H9 (cell line): Measurements from ENCODE around the gene FARP1. TPM values are rescaled to one million over a fixed set of nuclear protein-coding genes. Genes with fewer than 3 reads are reported as not detected.

Source experiments
- DNase-seq: peaks from one replicate; pipeline ENCODE4 v3.0.0-alpha.2; 2017
- H2AFZ ChIP-seq: one replicate; pipeline ENCODE4 v1.6.1; 2013; ENCODE audit warnings: mild to moderate bottlenecking, low read length, control low read depth, moderate library complexity
- H2AK5ac ChIP-seq: 2 replicates; pipeline ENCODE4 v1.6.1; 2013; ENCODE audit warnings: low read length, control low read depth, mixed read lengths; ENCODE audit not compliant: insufficient read length
- H2BK120ac ChIP-seq: one replicate; pipeline ENCODE4 v1.6.1; 2013; ENCODE audit warnings: low read depth, mild to moderate bottlenecking, low read length, control low read depth, inconsistent platforms; ENCODE audit not compliant: poor library complexity, severe bottlenecking
- H2BK12ac ChIP-seq: 2 replicates; pipeline ENCODE4 v1.6.1; 2013; ENCODE audit warnings: low read length, control low read depth, mixed read lengths, low read depth; ENCODE audit not compliant: insufficient read length
- H2BK15ac ChIP-seq: 2 replicates; pipeline ENCODE4 v1.6.1; 2013; ENCODE audit warnings: low read depth, low read length, control low read depth
- H2BK20ac ChIP-seq: one replicate; pipeline ENCODE4 v1.6.1; 2013; ENCODE audit warnings: low read depth, mild to moderate bottlenecking, low read length, control low read depth, inconsistent platforms; ENCODE audit not compliant: poor library complexity, severe bottlenecking
- H2BK5ac ChIP-seq: 2 replicates; pipeline ENCODE4 v1.6.1; 2013; ENCODE audit warnings: low read length, control low read depth, mixed read lengths; ENCODE audit not compliant: insufficient read length
- H3K14ac ChIP-seq: 2 replicates; pipeline ENCODE4 v1.6.1; 2013; ENCODE audit warnings: low read length, control low read depth; ENCODE audit not compliant: insufficient read depth
- H3K18ac ChIP-seq: 2 replicates; pipeline ENCODE4 v1.6.1; 2013; ENCODE audit warnings: low read depth, mild to moderate bottlenecking, mixed read lengths, low read length, control low read depth; ENCODE audit not compliant: insufficient read length
- H3K23ac ChIP-seq: 2 replicates; pipeline ENCODE4 v1.6.1; 2013; ENCODE audit warnings: low read length, control low read depth, mixed read lengths, low read depth; ENCODE audit not compliant: insufficient read length
- H3K23me2 ChIP-seq: 2 replicates; pipeline ENCODE4 v1.6.1; 2013; ENCODE audit warnings: low read depth, mild to moderate bottlenecking, mixed read lengths, low read length, control low read depth; ENCODE audit not compliant: insufficient read length, poor library complexity, severe bottlenecking
- H3K27ac ChIP-seq: 2 replicates; pipeline ENCODE4 v1.5.1; 2013; ENCODE audit warnings: low read length, control low read depth, mixed read lengths, low read depth; ENCODE audit not compliant: insufficient read length
- H3K27me3 ChIP-seq: 2 replicates; pipeline ENCODE4 v1.6.1; 2013; ENCODE audit warnings: low read length, control low read depth, inconsistent platforms; ENCODE audit not compliant: insufficient read depth
- H3K4ac ChIP-seq: 2 replicates; pipeline ENCODE4 v1.6.1; 2013; ENCODE audit warnings: low read depth, mild to moderate bottlenecking, control low read depth, inconsistent platforms, low read length, moderate library complexity
- H3K4me1 ChIP-seq: 2 replicates; pipeline ENCODE4 v1.6.1; 2013; ENCODE audit warnings: low read length, control low read depth, inconsistent platforms; ENCODE audit not compliant: insufficient read depth
- H3K4me2 ChIP-seq: 2 replicates; pipeline ENCODE4 v1.6.1; 2013; ENCODE audit warnings: low read length, control low read depth, mixed read lengths; ENCODE audit not compliant: insufficient read length, insufficient read depth
- H3K56ac ChIP-seq: 2 replicates; pipeline ENCODE4 v1.6.1; 2013; ENCODE audit warnings: low read depth, mild to moderate bottlenecking, mixed read lengths, low read length, control low read depth; ENCODE audit not compliant: insufficient read length
- H3K79me1 ChIP-seq: 2 replicates; pipeline ENCODE4 v1.6.1; 2013; ENCODE audit warnings: low read depth, mild to moderate bottlenecking, moderate library complexity, low read length, control low read depth, inconsistent platforms; ENCODE audit not compliant: insufficient read depth, poor library complexity, severe bottlenecking
- H3K79me2 ChIP-seq: 2 replicates; pipeline ENCODE4 v1.6.1; 2013; ENCODE audit warnings: low read length, control low read depth, inconsistent platforms; ENCODE audit not compliant: insufficient read depth
- H3K9ac ChIP-seq: 2 replicates; pipeline ENCODE4 v1.6.1; 2013; ENCODE audit warnings: low read length, control low read depth, mixed read lengths; ENCODE audit not compliant: insufficient read length; ENCODE audit errors: extremely low read depth
- H3K9me3 ChIP-seq: one replicate; pipeline ENCODE4 v1.6.1; 2013; ENCODE audit warnings: low read depth, low read length, inconsistent platforms; ENCODE audit not compliant: control insufficient read depth
- H3T11ph ChIP-seq: one replicate; pipeline ENCODE4 v1.6.1; 2013; ENCODE audit warnings: mild to moderate bottlenecking, low read length, control low read depth, inconsistent platforms
- H4K20me1 ChIP-seq: one replicate; pipeline ENCODE4 v1.6.1; 2013; ENCODE audit not compliant: control insufficient read depth, insufficient read length, insufficient read depth
- H4K5ac ChIP-seq: 2 replicates; pipeline ENCODE4 v1.6.1; 2013; ENCODE audit warnings: low read depth, mild to moderate bottlenecking, mixed read lengths, low read length, control low read depth; ENCODE audit not compliant: insufficient read length
- H4K8ac ChIP-seq: replicated peaks from 2 replicates; pipeline ENCODE4 v1.6.1; 2013; ENCODE audit warnings: low read length, control low read depth, mixed read lengths, low read depth; ENCODE audit not compliant: insufficient read length
- H4K91ac ChIP-seq: 2 replicates; pipeline ENCODE4 v1.6.1; 2013; ENCODE audit warnings: low read depth, mild to moderate bottlenecking, moderate library complexity, mixed read lengths, low read length, control low read depth; ENCODE audit not compliant: insufficient read length
- H3K27ac Mint-ChIP-seq, 3 experiments: 2 replicates in 2 of 3; 3 replicates in 1 of 3; pipeline ENCODE4 v1.8.0; 2020 to 2021; ENCODE audit warnings: mixed read lengths in 3 of 3, mild to moderate bottlenecking in 1 of 3, moderate library complexity in 1 of 3
- H3K27me3 Mint-ChIP-seq: 2 replicates; pipeline ENCODE4 v1.8.0; 2021; ENCODE audit warnings: low read depth, mild to moderate bottlenecking, moderate library complexity, mixed read lengths
- H3K36me3 Mint-ChIP-seq, 3 experiments: 2 replicates in 2 of 3; 3 replicates in 1 of 3; pipeline ENCODE4 v1.8.0; 2020 to 2021; ENCODE audit warnings: low read depth in 3 of 3, mixed read lengths in 3 of 3; ENCODE audit not compliant: insufficient read depth in 1 of 3
- H3K4me1 Mint-ChIP-seq, 2 experiments: 2 replicates each; pipeline ENCODE4 v1.8.0; 2020; ENCODE audit warnings: mixed read lengths in 2 of 2
- H3K4me3 Mint-ChIP-seq, 2 experiments: 2 replicates in 1 of 2; 3 replicates in 1 of 2; pipeline ENCODE4 v1.8.0; 2020 to 2021; ENCODE audit warnings: mild to moderate bottlenecking in 2 of 2, mixed read lengths in 2 of 2, moderate library complexity in 1 of 2
- H3K9me3 Mint-ChIP-seq, 2 experiments: 2 replicates in 1 of 2; 3 replicates in 1 of 2; pipeline ENCODE4 v1.8.0; 2020; ENCODE audit warnings: mild to moderate bottlenecking in 2 of 2, mixed read lengths in 2 of 2, moderate library complexity in 1 of 2
- CTCF ChIP-seq: fragments of 200-600 bp; sonication (generic); conservative IDR thresholded peaks from 3 replicates; pipeline ENCODE4 v1.8.0; 2021; ENCODE audit warnings: antibody characterized with exemption, mild to moderate bottlenecking
- WGBS: extraction: QIAGEN DNeasy Blood & Tissue Kit; methylation state at CpG from one replicate; pipeline ENCODE4 v1.1.7; 2013; ENCODE audit warnings: missing lambda C conversion rate, low lambda C conversion rate, mixed read lengths; ENCODE audit not compliant: insufficient read length; ENCODE audit errors: extremely low coverage; 5-methylcytosine and 5-hydroxymethylcytosine counted together
- total RNA-seq: library from RNA; stranded (reverse); gene quantifications from 2 replicates; pipeline ENCODE4 v1.2.1, GENCODE V29; 2021

The FARP1 gene
- total RNA-seq, 1 experiment from 2014 or later, result 95.9 TPM

GRCh38 chr13:98258226-98258625 lies 115.3 kb downstream of the FARP1 start:
- no peaks in the 10 kb centered on the region for H3K23me2 ChIP-seq
- H2BK5ac ChIP-seq, result no peak overlapping the region
- H3K4me2 ChIP-seq, result no peak overlapping the region
- no peaks in the 10 kb centered on the region for H3K9me3 ChIP-seq
- H3K56ac ChIP-seq, result no peak overlapping the region
- no peak for DNase-seq
- H2BK12ac ChIP-seq, result no peak overlapping the region
- H3K4me1 ChIP-seq, result peaks cover 2% of the 10 kb centered on the region; the same call in 1 of the 2 replicates
- Mint-ChIP-seq H3K27me3 (no peaks in the 10 kb centered on the region), H3K4me1 (peaks cover 42 to 44% of the 10 kb centered on the region in 2 experiments), H3K36me3 (no peaks in the 10 kb centered on the region; a peak in 2 of 7 replicates), H3K9me3 (no peaks in the 10 kb centered on the region), H3K27ac (no peak overlapping the region; a peak in 1 of 7 replicates), H3K4me3 (no peak overlapping the region)
- H3K27me3 ChIP-seq, result no peaks in the 10 kb centered on the region
- WGBS, result no CpG with 5 or more reads among the region's 4 CpGs
- no peak overlapping the region for H2BK20ac ChIP-seq
- H3K79me2 ChIP-seq, result peaks cover 2% of the 10 kb centered on the region; the same call in 1 of the 2 replicates
- H3K23ac ChIP-seq, result no peak overlapping the region
- H3K4ac ChIP-seq, result no peak overlapping the region
- no peak overlapping the region for H2BK120ac ChIP-seq
- no peak overlapping the region for H3T11ph ChIP-seq
- no peak overlapping the region for H3K18ac ChIP-seq
- H3K9ac ChIP-seq, result no peak overlapping the region
- no peak overlapping the region for H4K8ac ChIP-seq
- no peak for TF ChIP-seq CTCF
- no peaks in the 10 kb centered on the region for H4K20me1 ChIP-seq
- H3K14ac ChIP-seq, result no peak overlapping the region
- H4K91ac ChIP-seq, result no peak overlapping the region
- H3K79me1 ChIP-seq, result no peaks in the 10 kb centered on the region
- no peak overlapping the region for H3K27ac ChIP-seq
- no peak overlapping the region for H4K5ac ChIP-seq
- no peak overlapping the region for H2AK5ac ChIP-seq
- no peak overlapping the region for H2AFZ ChIP-seq
- no peak overlapping the region for H2BK15ac ChIP-seq
